Pulmonary artery endothelial cell (primary cell): ENCODE data around the gene C1QTNF6. TPM values are rescaled to one million over a fixed set of nuclear protein-coding genes. Genes with fewer than 3 reads are reported as not detected.
"Not testable (repeated sequence)": the region's sequence is repeated elsewhere in the genome, so short reads cannot be mapped to it uniquely, and the experiment has no call there.

Source experiments
- DNase-seq: peaks from one replicate; pipeline ENCODE4 v3.0.0-alpha.2; 2011; ENCODE audit warnings: low read depth, low spot score
- total RNA-seq: library from RNA; depleted of rRNA; stranded (reverse); fragments of >200 nt; gene quantifications from 2 replicates; pipeline ENCODE4 v1.2.3, GENCODE V29; 2014

Gene C1QTNF6
- total RNA-seq, 1 donor from 2014 or later = 16.5 TPM

DNA sequence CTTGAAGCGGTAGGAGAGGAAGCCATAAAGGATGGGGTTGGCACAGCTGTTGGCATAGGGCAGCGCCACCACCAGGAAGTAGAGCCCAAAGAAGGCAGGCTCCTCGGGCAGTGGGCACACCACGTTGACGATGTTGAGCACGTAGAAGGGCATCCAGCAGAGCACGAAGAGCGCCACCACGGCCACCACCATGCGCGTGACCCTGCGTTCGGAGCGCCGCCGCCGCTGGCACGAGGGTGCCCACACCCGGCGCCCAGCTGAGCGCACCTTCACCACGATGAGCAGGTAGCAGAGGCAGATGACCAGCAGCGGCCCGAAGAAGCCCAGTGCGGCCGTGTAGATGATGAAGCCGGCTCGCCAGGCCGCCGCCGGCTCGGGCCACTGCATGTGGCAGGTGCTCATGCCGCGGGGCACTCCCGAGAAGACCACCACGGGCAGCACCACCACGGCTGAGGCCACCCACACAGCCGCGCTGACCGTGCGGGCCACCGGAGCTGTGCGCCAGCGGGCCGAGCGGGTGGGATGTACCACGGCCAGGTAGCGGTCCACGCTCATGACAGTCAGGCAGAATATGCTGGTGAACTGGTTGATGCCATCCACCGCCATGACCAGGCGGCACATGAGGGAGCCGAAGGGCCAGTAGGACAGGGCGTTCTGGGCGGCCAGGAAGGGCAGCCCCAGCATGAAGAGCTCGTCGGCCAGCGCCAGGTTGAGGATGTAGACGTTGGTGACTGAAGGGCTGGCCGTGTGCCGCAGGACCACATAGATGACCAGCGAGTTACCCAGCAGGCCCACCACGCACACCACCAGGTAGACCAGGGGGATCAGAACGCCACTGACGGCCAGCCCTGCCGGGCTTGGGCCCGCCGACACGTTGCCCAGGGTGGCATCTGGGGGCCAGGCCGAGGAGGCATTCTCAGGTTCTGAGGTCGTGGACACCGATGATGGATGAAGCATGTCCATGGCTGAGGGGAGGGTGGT is 19.1 kb upstream of the C1QTNF6 start:
- no peak for DNase-seq

DNA sequence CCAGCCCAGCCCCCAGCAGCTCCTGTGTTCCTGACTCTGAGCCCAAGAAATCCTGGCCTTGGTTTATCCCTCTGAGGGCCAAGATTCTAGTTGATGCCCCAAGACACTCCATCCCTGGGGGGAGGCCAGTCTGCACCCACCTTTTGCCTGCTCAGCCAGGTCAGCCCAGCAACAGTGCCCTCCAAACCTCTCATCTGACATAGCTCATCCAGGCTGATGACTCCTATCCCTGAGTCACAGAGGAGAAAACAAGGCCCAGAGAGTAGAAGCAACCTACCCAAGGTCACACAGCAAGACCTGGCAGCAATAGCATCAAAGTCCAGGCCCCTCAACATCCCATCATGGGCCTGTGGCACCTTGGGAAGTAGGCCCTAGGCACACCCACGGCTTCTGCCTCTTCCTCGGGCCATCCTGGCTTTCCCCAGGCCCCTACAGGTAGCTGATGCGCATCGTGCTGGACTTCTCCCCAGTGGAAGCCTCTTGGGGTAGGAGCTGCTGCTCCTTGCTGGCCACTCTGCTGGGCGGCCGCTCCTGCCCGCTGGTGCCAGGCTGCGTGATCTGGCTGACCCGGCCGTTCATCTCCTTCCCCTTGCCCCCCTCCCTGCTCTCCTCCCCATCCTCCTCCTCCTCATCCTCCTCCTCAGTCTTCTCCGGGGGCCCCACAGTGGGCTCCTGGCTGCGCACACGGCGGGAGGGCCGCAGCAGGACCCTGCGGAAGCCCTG is 18.2 kb upstream of the C1QTNF6 start:
- DNase-seq = no peak

- DNase-seq = no peak
These were observed 17.0 kb upstream of the C1QTNF6 start for GRCh38 chr22:37205046-37205445.

- no peak for DNase-seq
These were observed 16.1 kb upstream of the C1QTNF6 start for GRCh38 chr22:37204045-37204655.

DNA sequence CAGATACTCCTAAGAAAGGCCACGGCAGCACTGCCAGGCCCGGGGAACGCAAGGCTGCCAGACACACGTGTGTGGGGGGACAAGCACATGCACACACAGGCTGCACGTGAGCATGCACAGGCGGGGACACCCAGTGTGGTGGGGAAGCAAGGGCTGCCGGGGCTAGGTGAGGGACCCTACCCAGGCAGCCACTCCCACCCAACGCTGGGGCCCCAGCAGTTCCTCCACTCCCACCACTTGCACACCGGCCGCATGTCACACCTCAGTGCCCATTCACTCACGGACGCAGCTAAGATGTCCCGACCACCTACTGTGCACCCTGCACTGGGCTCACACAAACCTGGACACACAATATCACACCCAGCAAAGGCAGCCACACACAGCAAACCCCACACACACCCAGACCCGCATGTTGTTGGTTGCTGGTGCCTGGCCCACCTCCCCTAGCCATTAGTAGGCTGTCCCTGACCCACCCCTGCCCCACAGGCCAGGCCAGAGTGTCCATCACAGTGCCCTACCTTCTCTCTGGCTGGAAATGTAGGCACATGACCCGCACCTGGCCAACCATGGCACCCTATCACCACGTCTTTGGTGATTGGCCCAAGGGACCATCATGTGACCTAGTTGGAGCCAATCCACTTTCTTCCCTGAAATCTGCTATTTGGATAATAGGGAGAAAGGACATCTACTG is 15.5 kb upstream of the C1QTNF6 start:
- no peak for DNase-seq

DNA sequence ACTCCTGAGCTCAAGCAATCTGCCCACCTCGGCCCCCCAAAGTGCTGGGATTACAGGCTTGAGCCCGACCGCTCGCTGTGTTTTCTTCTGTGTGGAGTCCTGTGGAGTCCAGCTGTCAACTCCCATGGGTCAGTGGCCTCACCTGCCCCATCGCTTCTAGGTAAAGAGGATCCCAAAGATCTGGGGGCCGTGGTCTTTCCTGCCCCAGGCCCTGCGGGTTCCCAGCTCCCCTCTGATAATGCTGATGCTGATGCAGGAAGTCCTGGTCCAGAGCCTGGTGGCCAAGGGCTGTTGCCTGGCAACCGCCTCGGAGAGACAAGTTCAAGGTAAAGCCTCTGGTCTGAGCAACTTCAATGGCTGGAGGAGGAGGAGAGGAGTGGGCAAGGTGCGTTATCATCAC is 14.7 kb upstream of the C1QTNF6 start:
- DNase-seq = no peak

DNA sequence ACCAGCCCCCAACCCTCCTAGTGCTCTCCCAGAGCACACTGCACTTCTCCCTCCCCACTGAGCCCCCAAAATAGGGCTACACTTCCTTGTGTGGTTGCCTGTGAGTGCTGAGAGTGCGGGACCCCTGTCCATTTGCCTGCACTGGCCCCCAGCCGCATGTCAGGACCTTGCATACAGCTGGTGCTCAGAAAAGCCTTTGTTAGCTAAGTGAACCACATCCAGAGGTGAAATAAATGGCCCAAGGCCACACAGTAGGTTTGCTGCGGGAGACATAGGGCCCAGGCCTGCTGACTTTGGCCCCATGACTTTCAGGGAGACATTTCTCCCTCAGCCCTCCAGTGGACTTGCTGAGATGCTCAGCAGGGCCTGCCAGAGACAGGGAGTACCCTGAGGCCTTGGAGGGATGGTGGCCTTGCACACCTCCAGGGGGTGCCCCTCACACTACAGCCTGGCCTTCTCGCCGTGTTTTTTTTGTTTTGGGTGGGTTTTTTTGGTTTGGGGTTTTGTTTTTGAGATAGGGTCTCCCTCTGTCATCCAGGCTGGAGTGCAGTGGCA is 14.0 kb upstream of the C1QTNF6 start:
- DNase-seq = no peak

DNA sequence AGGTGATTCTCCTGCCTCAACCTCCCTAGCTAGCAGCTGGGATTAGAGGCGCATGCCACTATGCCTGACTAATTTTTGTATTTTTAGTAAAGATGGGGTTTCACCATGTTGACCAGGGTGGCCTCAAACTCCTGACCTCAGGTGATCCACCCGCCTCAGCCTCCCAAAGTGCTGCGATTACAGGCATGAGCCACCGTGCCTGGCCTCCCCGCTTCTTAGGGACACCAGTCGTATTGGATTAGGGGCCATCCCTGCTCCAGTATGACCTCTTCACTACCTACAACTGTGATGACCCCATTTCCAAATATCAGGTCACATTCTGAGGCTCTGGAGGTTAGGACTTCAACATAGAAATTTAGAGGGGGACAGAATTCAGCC is 13.4 kb upstream of the C1QTNF6 start:
- not testable (repeated sequence) for DNase-seq

GRCh38 chr22:37199760-37200108 is 11.7 kb upstream of the C1QTNF6 start:
- DNase-seq = no peak

GRCh38 chr22:37199103-37199759 is 11.2 kb upstream of the C1QTNF6 start:
- DNase-seq = peak; percentile 88

DNA sequence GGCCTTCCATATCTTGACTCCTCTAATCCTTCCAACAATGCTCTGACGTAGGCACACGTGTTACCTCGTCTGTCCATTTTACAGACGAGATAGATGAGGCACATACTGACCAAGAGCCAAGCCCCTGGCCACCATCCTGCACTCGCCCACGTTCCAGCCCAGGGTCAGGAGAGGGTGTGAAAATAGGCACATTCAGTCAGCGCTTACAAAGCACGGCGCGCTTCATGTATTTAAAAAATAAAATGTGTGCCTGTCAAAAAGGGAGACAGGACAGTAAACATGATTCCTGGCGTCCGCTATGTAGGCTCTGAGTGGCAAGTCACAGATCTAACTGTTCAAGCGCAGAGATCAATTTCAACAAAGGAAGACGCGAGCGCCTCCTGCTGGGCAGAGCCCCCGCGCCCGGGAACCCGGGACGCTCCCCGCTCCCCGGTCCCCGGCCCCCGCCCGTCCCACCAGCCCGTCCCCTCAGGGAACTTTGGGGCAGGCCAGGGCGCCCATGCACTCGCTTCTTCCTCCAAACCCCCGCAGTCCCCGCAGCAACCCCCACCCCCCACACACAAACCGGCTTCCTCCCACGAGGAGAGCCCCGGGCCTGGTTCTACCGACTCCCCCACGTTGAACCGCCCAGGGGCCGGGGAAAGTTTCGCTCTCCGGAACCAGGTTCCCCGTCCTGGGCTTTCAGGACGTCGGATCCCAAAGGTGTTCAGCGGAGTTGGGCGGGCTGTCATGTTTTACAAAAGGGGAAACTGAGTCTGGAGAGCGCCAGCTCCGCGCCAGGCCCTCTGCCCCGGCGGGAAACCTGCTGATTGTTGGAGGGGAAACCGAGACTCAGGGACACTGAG is 10.4 kb upstream of the C1QTNF6 start:
- no peak for DNase-seq

GRCh38 chr22:37197451-37198257 is 9.6 kb upstream of the C1QTNF6 start:
- DNase-seq = no peak

GRCh38 chr22:37196539-37197450 is 8.7 kb upstream of the C1QTNF6 start:
- peak; percentile 57 for DNase-seq

DNA sequence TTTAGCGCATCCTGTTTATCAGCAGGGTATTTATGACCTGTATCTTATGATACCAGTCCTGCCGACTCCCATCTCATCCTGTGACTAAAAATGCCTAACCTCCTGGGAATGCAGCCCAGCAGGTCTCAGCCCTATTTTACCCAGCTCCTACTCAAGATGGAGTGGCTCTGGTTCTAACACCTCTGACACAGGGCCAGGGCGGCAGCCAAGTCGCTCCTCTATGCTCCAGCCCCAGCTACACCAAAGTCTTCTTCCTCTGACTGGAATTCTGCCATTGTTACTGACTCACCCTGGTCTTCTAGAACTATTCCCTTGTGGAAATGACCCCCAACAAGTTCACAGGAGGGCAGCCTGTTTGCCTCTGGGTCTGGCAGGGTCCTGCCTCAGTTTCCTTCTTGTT is 7.9 kb upstream of the C1QTNF6 start:
- DNase-seq = no peak

DNA sequence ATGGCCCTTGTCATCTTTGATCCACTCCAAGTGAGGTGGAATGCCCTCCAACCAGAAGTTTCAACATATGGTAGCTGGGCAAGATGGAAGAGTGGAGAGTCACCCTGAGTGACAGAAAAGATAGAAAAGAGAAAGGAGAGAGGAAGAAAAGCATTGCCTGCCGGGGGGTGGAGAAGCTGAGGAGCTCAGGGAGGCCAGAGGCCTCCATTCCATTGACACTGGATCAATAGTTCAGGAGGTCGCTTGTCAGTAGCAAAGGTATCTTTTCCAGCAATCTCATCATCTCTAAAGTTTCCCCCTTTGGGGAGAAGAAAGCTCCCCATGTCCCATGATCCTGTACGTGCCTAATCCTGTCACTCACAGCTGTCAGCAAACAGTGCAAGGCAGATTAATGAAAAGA is 6.7 kb upstream of the C1QTNF6 start:
- DNase-seq = no peak

GRCh38 chr22:37193629-37194191 is 5.7 kb upstream of the C1QTNF6 start:
- DNase-seq = no peak

DNA sequence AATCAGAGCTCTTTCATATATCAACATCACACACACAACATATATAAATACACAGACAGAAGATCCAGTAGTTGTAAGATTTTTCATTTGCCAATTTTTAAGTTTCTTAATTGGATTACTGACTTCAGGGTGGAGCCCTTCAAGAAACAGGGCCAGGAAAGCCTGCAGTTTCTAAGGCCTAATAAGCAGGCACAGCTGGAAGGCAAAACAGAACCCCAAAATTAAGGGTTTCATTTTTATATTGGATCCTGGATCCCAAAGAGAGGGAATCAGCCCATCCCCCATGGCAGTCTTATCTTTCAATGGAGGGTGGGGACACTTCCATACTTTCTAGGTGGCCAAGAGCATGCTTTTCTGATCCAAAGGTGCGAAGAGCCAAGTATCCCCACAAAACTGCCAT is 4.7 kb upstream of the C1QTNF6 start:
- DNase-seq = no peak

GRCh38 chr22:37192204-37192603 is 4.2 kb upstream of the C1QTNF6 start:
- no peak for DNase-seq
